GM12872 (cell line): ENCODE data around the gene PRTFDC1.

Source experiments
- TF ChIP-seq, protein P1 (sequence below): IDR thresholded peaks from 3 replicates; pipeline ENCODE4 v1.5.1; 2011; ENCODE audit warnings: low read depth, mild to moderate bottlenecking, low read length, moderate library complexity; ENCODE audit not compliant: insufficient read depth

The PRTFDC1 gene

DNA sequence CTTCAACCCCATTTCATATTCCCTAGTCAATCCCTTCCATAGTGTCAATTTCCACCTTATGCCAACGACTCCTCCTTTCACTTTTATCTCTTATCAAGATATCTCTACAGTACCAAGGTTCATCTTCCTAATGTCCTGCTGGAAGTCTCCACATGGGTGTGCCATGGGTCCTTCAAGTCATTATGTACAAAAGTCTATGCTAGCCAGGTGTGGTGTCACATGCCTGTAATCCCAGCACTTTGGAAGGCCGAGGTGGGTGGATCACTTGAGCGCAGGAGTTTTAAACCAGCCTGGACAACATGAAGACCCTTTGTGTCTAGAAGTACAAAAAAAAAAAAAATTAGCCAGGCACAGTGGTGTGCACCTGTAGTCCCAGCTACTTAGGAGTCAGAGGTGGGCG lies 47.6 kb downstream of the PRTFDC1 start:
- TF ChIP-seq, protein P1, sequence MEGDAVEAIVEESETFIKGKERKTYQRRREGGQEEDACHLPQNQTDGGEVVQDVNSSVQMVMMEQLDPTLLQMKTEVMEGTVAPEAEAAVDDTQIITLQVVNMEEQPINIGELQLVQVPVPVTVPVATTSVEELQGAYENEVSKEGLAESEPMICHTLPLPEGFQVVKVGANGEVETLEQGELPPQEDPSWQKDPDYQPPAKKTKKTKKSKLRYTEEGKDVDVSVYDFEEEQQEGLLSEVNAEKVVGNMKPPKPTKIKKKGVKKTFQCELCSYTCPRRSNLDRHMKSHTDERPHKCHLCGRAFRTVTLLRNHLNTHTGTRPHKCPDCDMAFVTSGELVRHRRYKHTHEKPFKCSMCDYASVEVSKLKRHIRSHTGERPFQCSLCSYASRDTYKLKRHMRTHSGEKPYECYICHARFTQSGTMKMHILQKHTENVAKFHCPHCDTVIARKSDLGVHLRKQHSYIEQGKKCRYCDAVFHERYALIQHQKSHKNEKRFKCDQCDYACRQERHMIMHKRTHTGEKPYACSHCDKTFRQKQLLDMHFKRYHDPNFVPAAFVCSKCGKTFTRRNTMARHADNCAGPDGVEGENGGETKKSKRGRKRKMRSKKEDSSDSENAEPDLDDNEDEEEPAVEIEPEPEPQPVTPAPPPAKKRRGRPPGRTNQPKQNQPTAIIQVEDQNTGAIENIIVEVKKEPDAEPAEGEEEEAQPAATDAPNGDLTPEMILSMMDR: no peak

DNA sequence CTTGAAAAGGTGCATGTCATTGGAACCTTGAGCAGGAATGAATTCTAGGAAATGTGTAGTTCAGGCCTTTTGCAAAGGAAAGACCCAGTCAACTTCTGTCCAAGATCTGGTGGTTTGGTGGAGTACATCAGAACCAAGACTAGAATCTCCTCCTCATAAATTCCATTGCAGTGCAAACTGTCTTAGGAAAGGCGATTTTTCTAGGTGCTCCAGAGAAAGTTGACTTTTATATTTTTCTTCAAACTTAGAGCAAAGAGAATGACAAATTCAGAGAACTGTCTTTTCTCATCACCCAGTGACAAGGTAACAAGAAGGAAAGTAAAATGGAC lies 50.0 kb downstream of the PRTFDC1 start:
- TF ChIP-seq, protein P1: no peak

DNA sequence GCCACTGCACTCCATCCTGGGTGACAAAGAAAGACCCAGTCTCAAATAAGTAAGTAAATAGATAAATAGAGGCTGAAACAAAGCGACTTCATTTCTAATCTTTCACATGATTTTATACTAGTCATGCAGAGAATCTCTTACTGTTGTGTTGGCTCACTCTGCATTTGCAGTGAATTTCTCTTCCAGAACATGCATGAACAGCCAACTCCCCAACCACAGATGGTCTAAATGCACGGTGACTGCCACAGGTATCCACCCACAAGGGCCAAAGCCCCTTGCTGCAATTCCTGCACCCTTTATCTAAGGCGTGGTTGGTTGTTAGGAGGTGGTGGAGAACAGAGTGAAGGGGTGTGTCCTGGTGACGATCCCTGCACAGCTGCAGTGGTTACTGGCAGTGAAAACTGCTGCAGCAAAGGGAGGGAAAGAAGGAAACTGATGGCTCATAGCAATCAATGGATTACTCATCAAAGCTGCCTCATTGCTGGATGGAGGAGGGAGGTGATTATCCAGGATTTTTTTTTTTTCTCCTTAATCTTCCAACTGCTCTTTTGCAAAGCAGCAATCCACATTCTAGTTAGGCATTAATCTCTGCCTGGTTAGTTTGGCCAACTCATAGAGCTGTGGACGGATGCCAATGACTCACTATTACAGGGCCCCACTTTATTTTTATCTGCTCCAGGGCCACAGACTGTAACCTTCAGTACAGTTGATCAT lies 50.6 kb downstream of the PRTFDC1 start:
- TF ChIP-seq, protein P1: no peak

DNA sequence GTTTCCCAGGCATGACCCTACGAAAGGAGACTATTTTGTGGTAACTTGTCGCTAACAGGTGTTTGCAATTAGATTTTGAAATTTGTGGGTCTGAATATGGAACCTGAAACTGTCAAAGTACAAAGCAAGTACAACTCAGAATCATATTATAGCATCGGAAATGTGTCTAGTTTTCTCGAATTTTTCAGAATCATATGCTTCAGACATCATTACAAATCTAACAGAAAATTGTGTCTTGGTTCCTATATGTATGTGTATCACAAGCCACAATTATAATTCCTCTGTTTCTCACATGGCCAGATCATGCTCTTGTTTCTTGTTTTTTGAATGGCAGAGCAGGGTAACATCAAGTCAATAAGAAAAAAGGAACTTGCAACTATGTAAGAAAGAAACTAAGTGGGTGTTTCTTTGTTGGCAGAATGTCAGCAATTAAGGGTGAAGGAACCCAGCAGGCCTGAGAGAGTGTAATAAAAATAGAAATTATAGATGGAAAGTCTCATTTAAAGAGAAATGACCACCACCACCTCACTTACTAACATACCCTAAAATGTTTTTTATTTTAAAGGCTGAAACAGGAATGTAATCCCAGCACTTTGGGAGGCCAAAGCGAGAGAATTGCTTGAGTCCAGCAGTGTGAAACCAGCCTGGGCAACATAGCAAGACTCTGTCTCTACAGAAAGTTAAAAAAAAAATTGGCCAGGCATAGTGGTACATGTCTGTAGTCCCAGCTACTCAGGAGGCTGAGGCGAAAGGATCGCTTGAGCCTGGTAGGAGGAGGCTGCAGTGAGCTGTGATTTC lies 51.3 kb downstream of the PRTFDC1 start:
- TF ChIP-seq, protein P1: no peak

DNA sequence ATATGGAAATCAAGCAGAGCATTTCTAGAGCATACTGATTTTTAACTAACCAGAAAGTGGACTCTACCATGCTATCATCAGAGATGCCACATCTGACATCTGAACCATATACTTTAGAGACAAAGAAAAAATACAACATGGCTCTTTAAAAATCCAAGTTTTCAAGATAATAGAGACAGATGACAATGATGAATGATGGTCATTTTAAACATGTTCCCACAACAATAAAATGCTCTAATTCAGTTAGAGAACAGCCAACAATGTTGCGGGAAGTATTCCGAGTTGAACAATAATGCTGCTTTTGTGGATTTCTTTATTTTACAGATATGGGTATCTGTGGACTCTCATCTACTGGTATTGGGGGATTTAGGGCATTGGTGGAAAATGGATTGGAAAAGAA lies 52.8 kb downstream of the PRTFDC1 start:
- TF ChIP-seq, protein P1: no peak

DNA sequence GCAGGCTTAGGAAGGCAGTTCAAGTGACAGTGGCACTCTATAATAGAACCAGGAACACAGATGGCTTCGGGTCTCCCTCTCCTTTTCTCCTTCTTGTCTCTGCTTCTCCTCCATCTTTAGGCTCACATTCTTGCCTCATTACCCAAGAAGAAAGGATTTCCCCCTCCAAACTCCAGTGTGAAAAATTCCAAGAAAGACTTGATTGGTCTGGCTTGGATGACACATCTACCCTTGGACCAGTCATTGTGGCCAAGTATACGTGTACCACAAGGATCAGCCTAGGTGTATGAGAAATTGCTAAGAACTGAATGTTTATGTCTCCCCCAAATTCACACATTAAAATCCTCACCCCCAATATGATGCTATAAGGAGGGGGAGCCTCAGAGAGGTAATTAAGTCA lies 53.9 kb downstream of the PRTFDC1 start:
- TF ChIP-seq, protein P1: no peak

DNA sequence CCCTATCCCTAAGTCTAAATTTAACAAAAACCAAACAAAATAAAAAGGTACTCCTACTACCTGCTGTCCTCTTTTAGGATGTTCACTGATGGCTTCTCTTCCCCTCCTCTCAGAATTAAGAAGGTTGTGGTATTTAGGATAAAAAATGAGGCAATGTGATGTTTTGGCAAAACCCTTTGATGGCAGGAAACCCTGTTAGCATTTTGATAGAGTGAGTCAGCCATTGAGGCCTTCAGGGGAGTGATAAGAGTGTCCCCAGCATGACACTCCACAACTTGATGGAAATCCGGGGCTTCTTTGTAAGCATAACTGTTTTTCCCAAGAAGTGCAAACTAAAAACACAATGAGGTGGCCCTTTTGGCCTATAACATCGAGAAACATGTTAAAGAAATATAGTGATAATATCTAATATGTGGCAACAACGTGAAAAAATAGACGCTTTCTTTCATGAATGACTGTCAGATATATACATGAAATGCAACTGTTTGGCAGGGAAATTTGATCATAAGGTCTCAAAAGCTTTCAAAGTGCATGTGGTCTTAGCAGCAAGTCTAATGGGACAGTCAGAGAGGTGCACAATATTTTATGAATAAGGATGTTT lies 55.0 kb downstream of the PRTFDC1 start:
- TF ChIP-seq, protein P1: no peak
